Stimulated activated CD4-positive, alpha-beta T cell treated with anti-CD3 and anti-CD28 coated beads, Interleukin-15, amount 100 ng/mL, for 24 hours (primary cell): Measurements from ENCODE around the gene SPN.
A peak's percentile ranks its signal among the peaks of the same experiment; 100 is the strongest.
"Not testable (repeated sequence)": the region's sequence is repeated elsewhere in the genome, so short reads cannot be mapped to it uniquely, and the experiment has no call there.

ENCODE experiments used
- DNase-seq: peaks from one replicate; pipeline ENCODE4 v3.0.0-alpha.2; 2020

The SPN gene

GRCh38 chr16:29707160-29707559, 44.1 kb downstream of the SPN start:
- DNase-seq, result not testable (repeated sequence)

GRCh38 chr16:29708917-29709600, 46.0 kb downstream of the SPN start:
- no peak for DNase-seq

- DNase-seq, result not testable (repeated sequence)
Measured at GRCh38 chr16:29709657-29710056, 46.6 kb downstream of the SPN start.

- peak; percentile 44 for DNase-seq
Measured at GRCh38 chr16:29710227-29711219, 47.5 kb downstream of the SPN start.

GRCh38 chr16:29712809-29713208, 49.8 kb downstream of the SPN start:
- no peak for DNase-seq

- no peak for DNase-seq
Measured at GRCh38 chr16:29714396-29714795, 51.3 kb downstream of the SPN start.

- no peak for DNase-seq
Measured at GRCh38 chr16:29714972-29715371, 51.9 kb downstream of the SPN start.

GRCh38 chr16:29717113-29717512, 54.1 kb downstream of the SPN start:
- DNase-seq, result no peak

- no peak for DNase-seq
Measured at GRCh38 chr16:29719063-29719462, 56.0 kb downstream of the SPN start.
